Spinal cord (tissue), 10 donors: Measurements from ENCODE around the gene DLG2. TPM values are rescaled to one million over a fixed set of nuclear protein-coding genes. Genes with fewer than 3 reads are reported as not detected.
"Not testable (repeated sequence)": the region's sequence is repeated elsewhere in the genome, so short reads cannot be mapped to it uniquely, and the experiment has no call there.

Experiments used
- DNase-seq, 6 donors: peaks; one replicate each; pipeline versions ENCODE4 v3.0.0 to v3.0.0-alpha.2; 2013 to 2015; ENCODE audit warnings: low spot score in 6 of 6, low read depth in 4 of 6
- H3K27ac ChIP-seq: one replicate; pipeline ENCODE4 v1.5.1; 2013; ENCODE audit warnings: low read depth, low read length, control low read depth
- H3K27me3 ChIP-seq: one replicate; pipeline ENCODE4 v1.6.1; 2013; ENCODE audit warnings: low read length; ENCODE audit not compliant: control insufficient read depth, insufficient read depth
- H3K36me3 ChIP-seq: one replicate; pipeline ENCODE4 v1.6.1; 2013; ENCODE audit warnings: low read length; ENCODE audit not compliant: control insufficient read depth, insufficient read depth
- H3K4me1 ChIP-seq: one replicate; pipeline ENCODE4 v1.6.1; 2013; ENCODE audit warnings: low read length; ENCODE audit not compliant: control insufficient read depth, insufficient read depth
- H3K4me3 ChIP-seq: one replicate; pipeline ENCODE4 v1.5.1; 2013; ENCODE audit warnings: low read depth, low read length, control low read depth
- H3K9me3 ChIP-seq: one replicate; pipeline ENCODE4 v1.6.1; 2013; ENCODE audit warnings: low read length; ENCODE audit not compliant: control insufficient read depth, insufficient read depth
- WGBS: methylation state at CpG from one replicate; pipeline ENCODE4 v1.1.5; 2013; ENCODE audit warnings: missing lambda C conversion rate; ENCODE audit not compliant: insufficient coverage; 5-methylcytosine and 5-hydroxymethylcytosine counted together
- polyA plus RNA-seq, 2 donors: library from polyadenylated mRNA; unstranded; fragments of 120-200 nt; gene quantifications; one replicate each; pipeline ENCODE4 v1.2.1, GENCODE V29; 2013; ENCODE audit not compliant: insufficient read length in 2 of 2
- total RNA-seq, 2 donors: library from RNA; depleted of rRNA in 1 of 2; stranded (reverse); fragments of 120-200 nt in 1 of 2; fragments of >200 nt in 1 of 2; gene quantifications; one replicate each; pipeline versions ENCODE4 v1.2.3 to v1.2.4, GENCODE V29; 2013 to 2014
- donor health status: healthy.

The DLG2 gene
- total and polyA plus RNA-seq, 4 donors = 37.7 to 111 (median 49.0) TPM

DNA sequence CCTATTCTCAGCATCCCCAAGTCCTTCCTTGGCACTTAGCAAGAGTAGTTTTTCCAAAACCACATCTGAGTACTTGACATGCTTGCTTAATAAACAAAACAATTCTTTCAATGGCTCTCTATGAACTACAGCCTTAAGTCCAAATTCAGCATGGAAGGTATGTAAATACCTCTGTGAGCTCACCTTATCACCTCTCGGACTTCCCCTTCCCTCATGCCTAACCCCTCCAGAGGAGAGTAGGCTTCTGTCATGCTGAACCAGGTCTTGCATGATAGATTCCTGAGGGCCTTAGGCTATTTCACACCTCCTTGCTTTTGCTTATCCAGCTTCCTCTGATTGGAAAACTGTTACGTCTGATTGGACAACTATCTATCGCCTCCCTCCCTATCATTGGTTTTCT lies 2028.1 kb downstream of the DLG2 start:
- H3K4me3 ChIP-seq = no peak overlapping the region
- H3K36me3 ChIP-seq = no peaks in the 10 kb centered on the region
- no peaks in the 10 kb centered on the region for H3K4me1 ChIP-seq
- DNase-seq = no peak
- no peaks in the 10 kb centered on the region for H3K27me3 ChIP-seq
- no peak overlapping the region for H3K27ac ChIP-seq
- WGBS = 100% methylated on average over 3 of the region's 3 CpGs
- H3K9me3 ChIP-seq = no peaks in the 10 kb centered on the region

DNA sequence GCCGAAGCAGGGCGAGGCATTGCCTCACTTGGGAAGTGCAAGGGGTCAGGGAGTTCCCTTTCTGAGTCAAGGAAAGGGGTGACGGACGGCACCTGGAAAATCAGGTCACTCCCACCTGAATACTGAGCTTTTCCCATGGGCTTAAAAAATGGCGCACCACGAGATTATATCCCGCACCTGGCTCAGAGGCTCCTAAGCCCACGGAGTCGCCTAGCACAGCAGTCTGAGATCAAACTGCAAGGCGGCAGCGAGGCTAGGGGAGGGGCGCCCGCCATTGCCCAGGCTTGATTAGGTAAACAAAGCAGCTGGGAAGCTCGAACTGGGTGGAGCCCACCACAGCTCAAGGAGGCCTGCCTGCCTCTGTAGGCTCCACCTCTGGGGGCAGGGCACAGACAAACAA lies 2039.3 kb downstream of the DLG2 start:
- H3K4me1 ChIP-seq, H3K27me3 ChIP-seq, H3K27ac ChIP-seq, H3K9me3 ChIP-seq, DNase-seq, H3K4me3 ChIP-seq, H3K36me3 ChIP-seq: not testable (repeated sequence)
- 100% methylated on average over 5 of the region's 14 CpGs for WGBS

DNA sequence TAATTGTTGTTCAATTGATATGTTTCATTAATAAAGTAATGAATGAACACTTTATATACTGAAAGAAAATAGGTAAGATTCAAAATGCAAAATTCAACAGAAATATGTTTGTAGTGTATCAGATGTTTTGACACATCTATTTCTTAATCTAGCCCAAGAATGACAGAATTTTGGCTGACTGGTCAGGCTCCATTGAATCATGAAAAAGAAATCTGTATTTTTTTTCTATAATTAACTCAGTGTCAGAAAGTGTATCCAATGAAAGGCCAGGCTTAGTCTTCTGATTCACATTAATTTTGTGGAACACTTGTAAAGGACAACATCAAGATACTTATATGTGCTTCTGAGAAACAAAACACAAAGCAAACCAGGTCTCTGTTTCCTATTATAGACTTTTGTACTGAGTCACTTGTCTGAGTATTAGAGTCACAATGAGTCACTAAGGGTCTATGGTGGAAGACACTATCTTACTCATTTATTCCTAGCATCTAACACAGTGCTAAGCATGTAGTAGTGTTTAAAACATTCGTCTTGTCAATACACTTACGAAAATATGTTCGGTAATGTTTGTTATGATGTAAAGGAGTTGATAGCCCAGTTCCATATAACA lies 2043.3 kb downstream of the DLG2 start:
- Histone ChIP-seq H3K4me3 (no peak overlapping the region), H3K27me3 (no peaks in the 10 kb centered on the region), H3K27ac (no peak overlapping the region), H3K36me3 (no peaks in the 10 kb centered on the region), H3K9me3 (no peaks in the 10 kb centered on the region), H3K4me1 (no peaks in the 10 kb centered on the region)
- DNase-seq = no peak
- WGBS = no CpG with 5 or more reads among the region's 3 CpGs

DNA sequence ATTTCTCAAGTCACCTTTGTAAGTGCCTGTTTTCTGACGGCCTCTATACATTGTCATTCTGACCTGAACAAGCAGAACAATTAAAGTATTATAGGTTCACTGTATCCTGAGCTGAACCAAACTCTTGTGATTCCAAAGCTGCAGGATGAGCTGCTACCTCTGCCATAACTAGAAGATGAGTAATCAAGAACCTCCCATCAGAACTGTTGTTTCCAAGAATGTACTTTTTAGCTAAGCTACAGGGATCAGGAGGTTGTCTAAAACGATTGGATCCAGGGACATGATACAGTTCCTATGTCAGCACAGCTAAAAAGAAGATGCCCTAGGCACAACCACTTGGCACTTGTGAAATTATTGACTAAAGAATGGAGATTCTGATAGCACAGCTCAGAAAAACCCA lies 2052.6 kb downstream of the DLG2 start:
- no peaks in the 10 kb centered on the region for H3K36me3 ChIP-seq
- H3K4me1 ChIP-seq = no peaks in the 10 kb centered on the region
- WGBS = no CpG with 5 or more reads among the region's 2 CpGs
- H3K4me3 ChIP-seq = no peak overlapping the region
- no peaks in the 10 kb centered on the region for H3K27me3 ChIP-seq
- DNase-seq = no peak
- H3K9me3 ChIP-seq = no peaks in the 10 kb centered on the region
- H3K27ac ChIP-seq = no peak overlapping the region

DNA sequence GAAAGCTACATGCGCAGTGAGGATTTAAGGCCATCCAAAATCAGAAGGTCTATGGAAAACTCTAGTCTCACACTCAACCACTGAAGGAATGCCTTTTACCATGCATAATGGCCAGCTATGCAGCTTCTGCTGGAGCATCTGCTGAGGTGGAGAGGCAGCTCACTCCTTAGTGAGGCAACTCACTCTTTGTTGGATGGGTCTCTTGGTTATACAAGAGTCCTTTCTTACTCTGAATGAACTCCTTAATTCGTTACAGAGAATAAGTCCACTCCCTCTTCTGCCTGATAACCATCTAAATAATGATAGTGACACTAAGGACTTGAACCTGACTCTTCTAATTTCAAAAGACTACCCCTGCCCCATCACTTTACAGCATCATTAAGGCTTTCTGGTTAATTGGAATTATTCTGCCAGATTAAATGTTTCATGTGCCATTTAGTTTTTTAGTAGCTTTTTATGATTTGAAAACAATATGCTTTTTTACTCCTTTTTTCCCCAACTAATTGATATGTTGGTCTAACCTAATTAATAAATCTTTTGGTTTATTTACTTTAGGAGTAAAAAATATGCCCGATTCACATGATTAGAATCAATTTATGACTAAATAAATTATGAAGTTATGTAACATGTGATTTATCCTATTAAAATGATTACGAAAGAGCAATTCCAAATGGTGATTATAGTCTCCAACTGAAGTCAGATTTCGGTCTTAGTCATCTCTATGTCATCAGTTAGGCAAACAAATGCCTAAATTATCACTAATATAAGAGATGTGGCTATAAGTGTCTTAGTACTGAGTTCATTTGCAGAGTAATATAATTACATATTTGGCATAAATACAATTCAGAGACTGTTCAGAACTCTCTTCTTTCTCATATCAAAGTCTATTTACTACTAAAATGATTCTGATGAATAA lies 2054.3 kb downstream of the DLG2 start:
- Histone ChIP-seq H3K4me1 (no peaks in the 10 kb centered on the region), H3K4me3 (no peak overlapping the region), H3K27me3 (no peaks in the 10 kb centered on the region), H3K27ac (no peak overlapping the region), H3K9me3 (no peaks in the 10 kb centered on the region), H3K36me3 (no peaks in the 10 kb centered on the region)
- DNase-seq = no peak
- WGBS = 83% methylated on average over 1 of the region's 5 CpGs

DNA sequence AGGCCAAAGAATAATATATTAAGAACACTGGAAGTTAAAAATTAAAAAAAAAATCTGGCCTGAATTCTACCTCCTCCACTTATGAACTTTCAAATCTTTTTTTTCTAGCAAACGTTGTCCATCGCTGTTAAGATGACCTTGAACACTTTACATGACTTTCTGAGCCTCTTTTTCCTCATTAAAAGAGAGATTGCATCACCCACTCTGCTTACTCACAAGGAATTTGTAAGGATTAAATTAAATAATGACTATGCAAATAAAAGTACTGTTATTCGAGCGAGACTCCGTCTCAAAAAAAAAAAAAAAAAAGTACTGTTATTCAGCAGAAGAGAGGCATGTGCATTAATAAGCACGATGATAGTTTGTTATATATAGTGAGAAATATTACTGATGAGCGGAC lies 2055.8 kb downstream of the DLG2 start:
- DNase-seq = no peak
- Histone ChIP-seq H3K36me3 (no peaks in the 10 kb centered on the region), H3K4me3 (no peak overlapping the region), H3K4me1 (no peaks in the 10 kb centered on the region), H3K27ac (no peak overlapping the region), H3K27me3 (no peaks in the 10 kb centered on the region), H3K9me3 (no peaks in the 10 kb centered on the region)
- 80% methylated on average over 2 of the region's 7 CpGs for WGBS

DNA sequence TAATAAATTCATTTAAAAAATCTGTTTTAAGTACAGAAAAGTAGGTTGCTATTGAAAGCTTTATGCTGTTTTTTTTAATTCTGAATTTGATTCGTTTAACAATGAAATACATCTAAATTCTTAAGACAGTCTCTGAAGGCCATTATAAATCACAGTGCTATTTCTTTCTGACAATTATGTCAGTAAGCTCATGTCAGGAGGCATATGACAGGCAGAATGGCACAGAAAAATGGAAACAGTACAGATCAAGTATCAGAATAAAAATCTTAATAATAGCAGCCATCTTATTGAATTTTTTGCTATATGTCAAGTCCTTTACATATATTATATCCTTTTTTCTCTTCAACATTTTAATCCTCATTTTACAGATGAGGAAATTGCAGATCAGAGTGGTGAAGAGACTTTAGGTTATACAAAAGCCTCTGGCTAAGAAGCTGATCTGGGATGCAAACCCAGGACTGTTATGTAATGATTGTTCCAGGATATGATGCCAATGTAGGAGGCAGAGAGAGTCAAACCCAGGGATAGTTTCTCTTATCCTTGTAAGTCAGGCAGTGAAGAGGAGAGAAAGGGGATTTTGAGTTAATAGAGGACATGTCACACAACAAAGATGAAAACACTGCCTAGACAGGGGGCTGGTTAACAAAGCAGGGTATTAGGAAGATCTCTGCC lies 2057.9 kb downstream of the DLG2 start:
- DNase-seq = no peak
- Histone ChIP-seq H3K9me3 (no peaks in the 10 kb centered on the region), H3K27ac (no peak overlapping the region), H3K4me3 (no peak overlapping the region), H3K36me3 (no peaks in the 10 kb centered on the region), H3K4me1 (no peaks in the 10 kb centered on the region), H3K27me3 (no peaks in the 10 kb centered on the region)
- WGBS = no CpG with 5 or more reads among the region's 1 CpG

DNA sequence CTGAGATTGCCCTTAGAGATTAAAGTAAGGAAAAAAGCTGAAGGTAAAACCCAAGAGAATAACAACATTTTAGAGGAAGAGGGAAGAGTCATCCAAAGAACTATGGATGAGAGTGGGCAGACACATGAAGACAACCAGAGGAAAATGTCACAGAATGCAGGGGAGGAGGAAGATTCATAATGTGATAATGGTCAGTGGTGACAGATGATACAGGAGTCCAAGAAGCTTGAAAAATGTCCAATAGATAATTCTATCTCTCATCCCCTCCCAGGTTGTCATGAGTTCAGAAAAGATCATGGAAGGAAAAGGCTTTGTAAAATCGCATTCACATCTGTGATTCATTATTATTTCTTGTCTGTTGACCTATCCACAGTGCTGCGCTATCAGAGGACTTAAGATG lies 2058.6 kb downstream of the DLG2 start:
- Histone ChIP-seq H3K36me3 (no peaks in the 10 kb centered on the region), H3K4me3 (no peak overlapping the region)
- WGBS = no CpG with 5 or more reads among the region's 2 CpGs

DNA sequence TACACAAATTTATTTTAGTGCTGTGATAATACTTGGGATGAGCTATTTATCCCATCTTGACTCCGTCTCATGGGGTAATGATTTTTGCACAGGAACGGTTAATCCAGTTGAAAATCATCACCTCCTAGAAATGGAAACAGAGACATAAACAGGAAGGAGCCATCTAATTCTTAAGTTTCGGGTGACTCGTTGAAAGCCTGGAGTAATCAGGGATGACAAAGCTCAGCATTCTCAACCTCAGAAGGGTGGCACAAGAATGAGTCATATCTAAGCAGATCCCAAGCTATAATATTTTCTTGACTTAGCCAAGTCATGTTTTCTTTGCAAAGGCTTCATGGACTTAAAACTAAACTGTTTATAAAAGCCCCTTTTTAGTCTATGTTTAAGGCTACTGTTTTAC lies 2060.2 kb downstream of the DLG2 start:
- Histone ChIP-seq H3K27me3 (no peaks in the 10 kb centered on the region), H3K4me3 (no peak overlapping the region), H3K27ac (no peak overlapping the region), H3K36me3 (no peaks in the 10 kb centered on the region), H3K9me3 (no peaks in the 10 kb centered on the region), H3K4me1 (no peaks in the 10 kb centered on the region)
- WGBS = no CpG with 5 or more reads among the region's 4 CpGs
- no peak for DNase-seq

More for the DNA sequence above, 2058.6 kb downstream of the DLG2 start:
- H3K9me3 ChIP-seq = no peaks in the 10 kb centered on the region
- no peaks in the 10 kb centered on the region for H3K4me1 ChIP-seq
- H3K27me3 ChIP-seq = no peaks in the 10 kb centered on the region
- DNase-seq = no peak
- H3K27ac ChIP-seq = no peak overlapping the region
